GM19025 (cell line): ENCODE results near the gene ADPRHL1.
"Not testable (repeated sequence)": the region's sequence is repeated elsewhere in the genome, so short reads cannot be mapped to it uniquely, and the experiment has no call there.

Experiments
- ATAC-seq: cut with Tn5 transposase; IDR thresholded peaks from one replicate; pipeline ENCODE4 v1.9.1; 2021; ENCODE audit warnings: mild to moderate bottlenecking, low read depth, moderate library complexity; ENCODE audit not compliant: unreplicated experiment

Gene ADPRHL1

GRCh38 chr13:113405481-113406300 is 47.6 kb downstream of the ADPRHL1 start:
- ATAC-seq, result no peak

GRCh38 chr13:113404723-113405471 is 48.4 kb downstream of the ADPRHL1 start:
- no peak for ATAC-seq

GRCh38 chr13:113404366-113404722 is 48.9 kb downstream of the ADPRHL1 start:
- no peak for ATAC-seq

DNA sequence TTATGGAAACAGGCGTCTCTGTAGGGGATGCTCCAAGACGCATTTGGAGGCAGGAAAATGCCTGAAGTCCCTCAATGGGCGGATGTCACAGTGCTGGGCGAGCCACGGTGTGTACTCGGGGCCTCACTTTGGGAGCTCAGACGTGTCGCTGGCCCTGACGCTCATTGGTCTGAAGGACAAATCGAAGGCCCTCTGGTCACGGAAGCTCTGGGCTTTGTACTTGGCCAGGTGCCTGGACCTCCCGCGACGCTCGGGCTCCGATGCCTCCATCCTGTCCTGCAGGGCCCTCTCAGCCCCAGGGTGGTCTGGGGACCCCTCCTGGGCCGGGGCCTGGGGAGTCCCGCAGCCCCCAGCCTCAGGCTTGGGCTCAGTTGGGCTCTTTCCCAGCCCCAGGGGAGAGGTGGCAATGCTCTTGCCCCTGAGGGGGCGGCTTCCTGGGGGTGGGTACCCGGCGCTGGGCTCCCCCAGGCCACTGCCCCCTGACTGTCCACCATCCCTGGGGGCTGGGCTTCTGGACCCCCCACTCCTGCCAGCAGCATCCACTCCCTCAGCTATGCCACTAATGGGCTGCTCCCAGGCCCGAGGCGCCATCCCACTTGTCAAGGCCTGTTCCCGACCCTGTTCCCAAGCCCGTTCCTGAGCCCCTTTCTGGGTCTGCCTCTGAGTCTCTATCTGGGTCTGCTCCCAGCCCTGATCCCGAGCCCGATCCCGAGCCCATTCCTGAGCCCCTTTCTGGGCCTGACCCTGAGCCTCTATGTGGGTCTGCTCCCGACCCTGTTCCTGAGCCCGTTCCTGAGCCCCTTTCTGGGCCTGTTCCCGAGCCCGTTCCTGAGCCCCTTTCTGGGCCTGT is 49.8 kb downstream of the ADPRHL1 start:
- no peak for ATAC-seq

DNA sequence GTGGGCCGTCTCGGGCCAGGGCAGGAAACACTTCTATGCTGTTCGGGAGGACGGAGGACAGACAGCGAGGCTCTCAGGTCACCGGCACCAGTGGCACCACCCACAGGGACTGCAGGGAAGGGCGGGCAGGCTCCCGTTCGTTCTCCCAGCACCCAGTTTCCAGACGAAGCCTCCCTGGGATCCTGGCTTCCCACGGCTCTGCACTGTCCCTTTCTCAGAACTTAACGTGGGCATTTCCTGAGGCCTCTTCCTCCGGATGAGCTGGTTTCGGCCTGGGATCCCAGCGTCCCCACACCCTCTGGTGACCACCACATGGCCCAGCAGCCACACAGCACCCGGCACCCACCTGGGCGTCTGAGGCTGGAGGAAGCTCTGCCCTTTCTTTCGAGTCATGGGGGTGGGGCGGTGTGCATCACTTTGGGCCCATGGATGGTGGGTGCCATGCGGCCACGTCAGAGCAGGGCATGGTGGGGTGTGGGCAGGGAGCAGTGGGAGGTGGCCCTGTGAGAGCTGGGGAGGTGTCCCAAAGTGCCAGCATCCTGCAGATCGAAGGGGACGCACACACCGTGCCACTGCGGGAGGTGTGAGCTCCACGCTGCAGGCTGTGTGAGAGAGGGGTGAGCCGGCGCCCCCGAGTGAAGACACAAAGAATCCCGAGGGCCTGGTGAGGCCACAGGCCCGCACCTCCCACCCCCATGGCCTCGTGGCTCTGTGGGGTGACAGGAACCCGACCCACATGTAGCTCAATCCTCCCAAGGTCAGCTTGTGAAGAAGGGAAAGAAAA is 50.6 kb downstream of the ADPRHL1 start:
- no peak for ATAC-seq

DNA sequence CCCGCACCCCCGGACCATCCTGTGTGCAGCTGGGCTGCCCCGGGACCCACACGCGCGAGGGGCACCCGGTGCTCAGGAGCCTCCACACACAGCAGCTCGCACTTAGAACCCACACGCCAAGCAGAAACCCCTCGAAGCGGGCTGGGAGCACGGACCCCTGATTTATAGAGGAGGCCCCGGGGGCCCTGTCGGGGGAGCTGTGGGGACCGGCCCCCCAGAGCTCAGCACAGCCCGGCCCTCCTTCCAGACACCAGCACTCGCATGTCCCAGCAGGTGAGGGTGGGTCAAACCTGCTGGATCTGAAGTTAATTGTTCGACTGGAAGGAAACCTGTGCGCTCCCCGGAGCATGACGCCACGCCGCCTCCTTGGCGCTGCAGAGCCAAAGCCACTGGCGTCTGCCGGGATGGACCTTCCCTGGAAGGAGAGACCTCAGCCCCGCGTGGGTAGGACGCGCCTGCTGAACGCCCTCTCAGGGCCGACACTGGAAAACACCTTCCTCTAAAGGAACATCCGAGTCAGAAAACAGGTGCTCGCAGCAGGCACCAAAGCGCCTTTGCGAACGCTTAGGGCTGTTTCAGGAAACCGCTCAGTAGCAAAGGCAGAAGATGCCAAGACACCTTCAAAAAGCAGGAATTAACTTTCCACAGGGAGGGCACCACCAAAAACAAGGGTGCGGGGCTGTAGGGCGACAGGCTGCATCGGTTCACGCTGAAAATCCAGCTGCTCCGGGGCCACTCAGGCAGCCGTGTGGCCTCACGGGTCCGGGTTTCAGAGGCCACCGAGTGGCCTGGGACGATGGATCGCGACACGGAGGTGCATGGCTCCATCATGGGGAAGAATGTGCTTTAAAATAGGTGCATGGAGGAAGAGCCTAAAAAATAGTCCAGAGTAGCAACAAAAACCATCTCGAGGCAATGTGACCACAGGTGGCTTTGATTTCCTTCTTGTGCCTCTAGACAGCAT is 51.6 kb downstream of the ADPRHL1 start:
- ATAC-seq, result no peak

DNA sequence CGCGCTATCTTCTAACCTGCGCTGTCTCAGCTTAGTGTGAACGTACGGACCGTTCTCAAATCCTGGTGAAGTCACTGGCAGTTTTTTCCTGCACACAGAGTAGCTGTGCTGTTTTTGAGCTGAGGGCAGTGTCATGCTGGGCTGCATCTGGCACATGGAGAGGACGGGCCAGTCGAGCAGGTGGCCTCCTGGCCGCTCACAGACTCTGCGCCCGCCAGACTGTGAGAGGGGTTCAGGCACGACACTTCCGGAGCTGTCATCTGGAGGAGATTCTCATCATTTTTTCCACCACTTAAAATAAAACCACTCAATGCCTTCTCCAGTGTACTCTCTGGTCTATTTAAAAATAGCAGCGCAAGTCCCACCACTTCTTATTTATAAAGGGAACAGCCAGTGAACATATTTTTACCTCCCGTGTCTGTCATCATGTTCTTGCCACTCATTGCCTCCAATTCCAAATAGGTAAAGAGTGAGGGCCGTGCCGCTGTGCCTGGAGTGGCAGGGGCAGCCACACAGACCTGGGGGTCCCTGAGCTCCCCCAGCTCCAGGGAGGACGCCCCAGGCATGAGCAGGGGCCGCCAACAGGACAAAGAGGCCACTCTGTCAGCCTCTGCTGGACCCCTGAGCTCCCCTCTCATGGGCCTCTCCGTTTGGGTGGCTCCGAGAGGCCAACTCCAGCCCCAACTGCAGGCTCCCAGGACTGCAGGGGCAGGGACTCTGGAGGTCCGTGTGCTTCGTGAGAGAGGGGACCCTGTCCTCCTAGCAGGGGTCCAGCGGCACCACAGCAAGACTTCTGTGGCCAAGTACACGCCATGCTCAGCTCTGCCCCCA is 52.5 kb downstream of the ADPRHL1 start:
- ATAC-seq, result no peak

DNA sequence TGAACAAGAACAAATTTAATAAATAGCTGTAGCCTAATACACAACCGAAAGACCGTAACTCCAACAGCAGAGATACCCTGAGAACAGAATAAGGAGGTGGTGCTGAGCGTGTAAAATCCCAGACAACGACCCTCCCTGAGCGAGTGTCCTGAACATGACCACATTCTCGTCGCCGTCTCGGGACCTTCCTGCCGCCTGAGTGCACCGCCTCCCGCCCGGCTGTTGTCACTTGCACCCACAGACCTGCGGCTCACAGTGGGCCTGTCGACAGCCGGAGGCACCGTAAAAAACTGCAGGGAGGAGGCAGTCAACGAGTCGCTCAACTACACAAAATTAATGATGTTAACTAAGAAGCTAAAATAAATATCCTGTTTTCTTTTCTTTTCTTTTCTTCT is 53.5 kb downstream of the ADPRHL1 start:
- no peak for ATAC-seq

- ATAC-seq, result no peak
These were observed 54.1 kb downstream of the ADPRHL1 start for GRCh38 chr13:113398963-113399754.

- ATAC-seq, result no peak
These were observed 55.5 kb downstream of the ADPRHL1 start for GRCh38 chr13:113397608-113398425.

- ATAC-seq, result peak; percentile 21
These were observed 59.0 kb downstream of the ADPRHL1 start for GRCh38 chr13:113394339-113394640.

DNA sequence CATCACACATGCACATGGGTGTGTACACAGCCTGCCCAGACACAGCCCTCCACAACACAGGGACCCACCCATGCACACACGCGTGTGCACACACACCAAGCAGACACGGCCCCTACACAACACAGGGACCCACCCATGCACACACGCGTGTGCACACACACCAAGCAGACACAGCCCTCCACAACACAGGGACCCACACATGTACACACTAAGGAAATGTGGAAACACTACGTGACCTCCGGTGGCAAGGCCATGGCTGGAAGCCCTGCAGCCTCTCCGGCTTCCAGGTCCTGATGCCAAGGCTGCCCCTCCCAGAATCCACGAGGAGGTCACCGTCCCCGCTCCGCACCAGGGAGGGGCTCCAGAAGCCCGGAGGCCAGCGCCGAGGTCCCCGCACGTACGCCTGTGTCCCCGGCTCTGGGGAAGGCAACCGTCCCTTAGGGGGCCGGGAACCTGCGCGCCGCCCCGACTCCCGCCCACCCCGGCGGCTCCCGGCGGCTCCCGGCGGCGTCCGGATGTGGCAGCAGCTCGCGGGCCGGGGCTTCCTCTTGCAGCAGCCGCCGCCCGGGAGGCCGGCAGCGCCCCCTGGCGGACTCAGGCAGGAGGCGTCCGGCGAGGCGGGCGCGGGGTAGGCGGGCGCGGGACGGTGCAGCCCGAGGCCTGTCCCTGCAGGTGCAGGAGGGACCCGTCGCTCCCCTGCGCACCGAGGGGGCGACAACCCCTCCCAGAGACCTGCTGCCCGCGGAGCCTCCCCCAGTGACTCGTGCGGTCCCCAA is 59.5 kb downstream of the ADPRHL1 start:
- peak; percentile 96 for ATAC-seq

GRCh38 chr13:113393226-113393562 is 60.1 kb downstream of the ADPRHL1 start:
- no peak for ATAC-seq

- ATAC-seq, result no peak
These were observed 62.3 kb downstream of the ADPRHL1 start for GRCh38 chr13:113390874-113391497.

GRCh38 chr13:113389586-113389985 is 63.7 kb downstream of the ADPRHL1 start:
- not testable (repeated sequence) for ATAC-seq

DNA sequence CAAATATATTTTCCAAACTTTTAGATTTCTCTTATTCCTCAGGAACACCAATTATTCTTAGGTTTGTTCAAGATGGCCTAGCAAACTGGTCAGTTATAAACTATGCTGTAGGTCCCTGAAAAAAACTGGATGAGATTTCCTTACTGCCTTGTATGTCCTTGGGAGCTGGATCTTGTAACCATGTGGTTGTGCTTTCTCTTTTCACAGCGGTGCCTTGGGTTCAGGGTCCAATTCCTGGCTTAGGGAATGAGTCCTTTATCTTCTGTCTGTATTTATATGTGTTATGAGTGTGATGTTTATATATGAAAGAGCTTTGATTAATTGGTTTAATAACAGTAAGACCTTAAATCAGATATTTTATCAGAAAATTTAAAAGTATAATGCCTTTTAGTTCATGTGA is 65.9 kb downstream of the ADPRHL1 start:
- ATAC-seq, result no peak
